ENCODE results near the gene SURF1.

- TF ChIP-seq POLR2AphosphoS5 (IDR thresholded peaks at IDR 0.05; ENCODE audit: low read depth, low read length): no peak
- TF ChIP-seq TAF1 (IDR thresholded peaks at IDR 0.05; ENCODE audit: low read depth, low read length): no peak
- TF ChIP-seq POLR2A (IDR thresholded peaks at IDR 0.05; ENCODE audit: low read depth, low read length): no peak
- no peak for TF ChIP-seq POU2F2 (IDR thresholded peaks at IDR 0.05; ENCODE audit: low read depth, low read length)
These were observed 35.8 kb downstream of the SURF1 start for GRCh38 chr9:133320421-133320881.

Measured in GM12891 (cell line).